Measurements from ENCODE around the gene ARHGAP9.

DNA sequence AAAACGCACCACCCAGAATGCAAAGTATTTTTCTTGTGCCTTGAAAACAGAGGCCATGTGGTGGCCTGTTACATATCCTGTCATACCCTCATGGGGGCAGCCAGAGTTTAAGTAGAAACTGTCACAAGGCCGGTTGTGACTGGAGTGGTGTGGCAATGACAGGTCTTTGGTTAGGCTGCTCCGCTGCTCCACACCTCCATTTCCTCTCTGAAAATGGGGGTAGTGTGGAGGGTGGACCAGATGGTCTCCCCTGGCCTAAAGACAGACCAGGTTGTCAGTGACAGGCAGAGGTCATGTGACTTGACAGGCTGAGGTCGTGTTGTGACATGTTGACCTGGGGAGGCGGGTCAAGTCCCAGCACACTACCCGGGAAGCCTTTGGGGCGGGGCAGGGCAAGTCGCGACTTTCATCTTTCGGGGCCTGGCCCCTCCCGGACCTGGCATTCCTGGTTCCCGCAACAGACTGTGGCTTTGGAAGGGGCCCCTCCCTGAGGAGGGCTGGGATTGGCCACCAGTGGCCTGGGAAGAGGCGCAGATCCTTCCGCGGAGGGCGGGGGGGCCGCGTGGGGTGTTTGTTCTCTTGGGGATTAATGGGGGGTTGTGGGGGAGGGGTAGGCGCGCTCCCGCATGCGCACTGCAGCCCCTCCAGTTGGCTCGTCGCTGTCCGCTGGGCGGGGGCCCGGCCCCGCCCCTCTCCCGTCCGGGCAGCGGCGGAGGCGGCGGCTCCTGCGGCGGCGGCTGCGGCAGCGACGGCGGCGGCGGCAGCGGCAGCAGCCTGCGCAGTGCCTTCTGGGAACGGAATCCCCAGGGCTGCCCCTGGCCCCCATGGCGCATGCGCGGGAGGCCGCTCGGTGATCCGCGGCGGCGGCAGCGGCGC is 42.6 kb upstream of the ARHGAP9 start, which contains the start of gene MBD6:
- peak; percentile 35 to 85 for TF ChIP-seq EP300 (IDR thresholded peaks at IDR 0.05)
- TF ChIP-seq, protein P1, sequence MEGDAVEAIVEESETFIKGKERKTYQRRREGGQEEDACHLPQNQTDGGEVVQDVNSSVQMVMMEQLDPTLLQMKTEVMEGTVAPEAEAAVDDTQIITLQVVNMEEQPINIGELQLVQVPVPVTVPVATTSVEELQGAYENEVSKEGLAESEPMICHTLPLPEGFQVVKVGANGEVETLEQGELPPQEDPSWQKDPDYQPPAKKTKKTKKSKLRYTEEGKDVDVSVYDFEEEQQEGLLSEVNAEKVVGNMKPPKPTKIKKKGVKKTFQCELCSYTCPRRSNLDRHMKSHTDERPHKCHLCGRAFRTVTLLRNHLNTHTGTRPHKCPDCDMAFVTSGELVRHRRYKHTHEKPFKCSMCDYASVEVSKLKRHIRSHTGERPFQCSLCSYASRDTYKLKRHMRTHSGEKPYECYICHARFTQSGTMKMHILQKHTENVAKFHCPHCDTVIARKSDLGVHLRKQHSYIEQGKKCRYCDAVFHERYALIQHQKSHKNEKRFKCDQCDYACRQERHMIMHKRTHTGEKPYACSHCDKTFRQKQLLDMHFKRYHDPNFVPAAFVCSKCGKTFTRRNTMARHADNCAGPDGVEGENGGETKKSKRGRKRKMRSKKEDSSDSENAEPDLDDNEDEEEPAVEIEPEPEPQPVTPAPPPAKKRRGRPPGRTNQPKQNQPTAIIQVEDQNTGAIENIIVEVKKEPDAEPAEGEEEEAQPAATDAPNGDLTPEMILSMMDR (IDR thresholded peaks at IDR 0.05), result peak in 2 of 5 experiments; percentile 9 to 25

Measured in tibial nerve (tissue), 4 donors.